Trophoblast cell (in vitro differentiated cells and primary cell): ENCODE measurements around the gene TOGARAM1.
"Not testable (repeated sequence)": the region's sequence is repeated elsewhere in the genome, so short reads cannot be mapped to it uniquely, and the experiment has no call there.

Experiments
- DNase-seq, 2 donors: peaks; one replicate each; pipeline ENCODE4 v3.0.0-alpha.2; 2016
- H2AFZ ChIP-seq: 2 replicates; pipeline ENCODE4 v1.6.1; 2013; ENCODE audit warnings: low read length, moderate library complexity, mild to moderate bottlenecking; ENCODE audit not compliant: insufficient read depth, poor library complexity
- H2AK5ac ChIP-seq: 2 replicates; pipeline ENCODE4 v1.6.1; 2013; ENCODE audit warnings: mild to moderate bottlenecking, low read length
- H2BK120ac ChIP-seq: 2 replicates; pipeline ENCODE4 v1.6.1; 2013; ENCODE audit warnings: low read length, mild to moderate bottlenecking, moderate library complexity; ENCODE audit not compliant: insufficient read depth, poor library complexity
- H2BK12ac ChIP-seq: 2 replicates; pipeline ENCODE4 v1.6.1; 2013; ENCODE audit warnings: mild to moderate bottlenecking, low read length, moderate library complexity
- H2BK5ac ChIP-seq: 2 replicates; pipeline ENCODE4 v1.6.1; 2013; ENCODE audit warnings: low read length, low read depth, moderate library complexity, mild to moderate bottlenecking; ENCODE audit not compliant: poor library complexity
- H3K14ac ChIP-seq: 2 replicates; pipeline ENCODE4 v1.6.1; 2013; ENCODE audit warnings: mild to moderate bottlenecking, low read length
- H3K18ac ChIP-seq: 2 replicates; pipeline ENCODE4 v1.6.1; 2013; ENCODE audit warnings: mild to moderate bottlenecking, low read length
- H3K23ac ChIP-seq: 2 replicates; pipeline ENCODE4 v1.6.1; 2013; ENCODE audit warnings: low read length
- H3K27ac ChIP-seq: 2 replicates; pipeline ENCODE4 v1.5.1; 2013; ENCODE audit warnings: low read depth, mild to moderate bottlenecking, inconsistent platforms, low read length, moderate library complexity
- H3K27me3 ChIP-seq: 2 replicates; pipeline ENCODE4 v1.6.1; 2013; ENCODE audit warnings: inconsistent platforms, mild to moderate bottlenecking, low read length, moderate library complexity; ENCODE audit not compliant: insufficient read depth
- H3K36me3 ChIP-seq, 2 experiments: 1 replicate in 1 of 2; 2 replicates in 1 of 2; pipeline ENCODE4 v1.6.1; 2013; ENCODE audit warnings: low read length in 2 of 2, mild to moderate bottlenecking in 2 of 2, moderate library complexity in 1 of 2; ENCODE audit not compliant: insufficient read depth in 2 of 2, control insufficient read depth in 1 of 2
- H3K4ac ChIP-seq: 2 replicates; pipeline ENCODE4 v1.6.1; 2013; ENCODE audit warnings: low read depth, mild to moderate bottlenecking, low read length, moderate library complexity
- H3K4me1 ChIP-seq, 2 experiments: 1 replicate in 1 of 2; 2 replicates in 1 of 2; pipeline ENCODE4 v1.6.1; 2013; ENCODE audit warnings: low read length in 2 of 2, mild to moderate bottlenecking in 2 of 2, moderate library complexity in 1 of 2; ENCODE audit not compliant: insufficient read depth in 2 of 2, control insufficient read depth in 1 of 2
- H3K4me2 ChIP-seq: 2 replicates; pipeline ENCODE4 v1.6.1; 2013; ENCODE audit warnings: inconsistent platforms, mild to moderate bottlenecking, low read length, moderate library complexity
- H3K4me3 ChIP-seq: 2 replicates; pipeline ENCODE4 v1.5.1; 2013; ENCODE audit warnings: mild to moderate bottlenecking, low read depth, low read length, inconsistent platforms
- H3K79me1 ChIP-seq: one replicate; pipeline ENCODE4 v1.6.1; 2013; ENCODE audit warnings: low read length
- H3K79me2 ChIP-seq: 2 replicates; pipeline ENCODE4 v1.6.1; 2013; ENCODE audit warnings: low read length, mild to moderate bottlenecking; ENCODE audit not compliant: control insufficient read depth, insufficient read depth, poor library complexity
- H3K9ac ChIP-seq: 2 replicates; pipeline ENCODE4 v1.6.1; 2013; ENCODE audit warnings: mild to moderate bottlenecking, low read length
- H3K9me3 ChIP-seq: 2 replicates; pipeline ENCODE4 v1.6.1; 2013; ENCODE audit warnings: low read depth, mild to moderate bottlenecking, control low read depth, inconsistent platforms, low read length; ENCODE audit not compliant: insufficient read depth
- H4K12ac ChIP-seq: 2 replicates; pipeline ENCODE4 v1.6.1; 2013; ENCODE audit warnings: low read depth, mild to moderate bottlenecking, low read length, moderate library complexity
- H4K8ac ChIP-seq: 2 replicates; pipeline ENCODE4 v1.6.1; 2013; ENCODE audit warnings: low read depth, mild to moderate bottlenecking, low read length, moderate library complexity
- H4K91ac ChIP-seq: one replicate; pipeline ENCODE4 v1.6.1; 2013; ENCODE audit warnings: low read depth, mild to moderate bottlenecking, low read length, moderate library complexity
- WGBS: extraction: QIAGEN DNeasy Blood & Tissue Kit; methylation state at CpG from one replicate; pipeline ENCODE4 v1.1.7; 2013; ENCODE audit warnings: missing lambda C conversion rate; ENCODE audit not compliant: insufficient read length, insufficient coverage; ENCODE audit errors: extremely low coverage; 5-methylcytosine and 5-hydroxymethylcytosine counted together

The TOGARAM1 gene

GRCh38 chr14:45081096-45081495 is 119.1 kb downstream of the TOGARAM1 start:
- not testable (repeated sequence) for H3K4me2 ChIP-seq, H3K36me3 ChIP-seq, H3K79me2 ChIP-seq, H4K12ac ChIP-seq, H2BK12ac ChIP-seq, H3K4me3 ChIP-seq, H2BK5ac ChIP-seq, H3K18ac ChIP-seq, H2AFZ ChIP-seq, DNase-seq, H3K14ac ChIP-seq, H4K91ac ChIP-seq, H3K4ac ChIP-seq, H3K79me1 ChIP-seq, H3K23ac ChIP-seq, H3K9ac ChIP-seq, H3K27me3 ChIP-seq, H3K27ac ChIP-seq, H2AK5ac ChIP-seq, H3K9me3 ChIP-seq, H2BK120ac ChIP-seq, H3K4me1 ChIP-seq
- H4K8ac ChIP-seq = peak overlapping the region; percentile 47
- WGBS = no CpG with 5 or more reads among the region's 3 CpGs

GRCh38 chr14:45082420-45082819 is 120.4 kb downstream of the TOGARAM1 start:
- H3K18ac ChIP-seq = no peak overlapping the region
- no peaks in the 10 kb centered on the region for H3K9me3 ChIP-seq
- no peak overlapping the region for H2AK5ac ChIP-seq
- peaks cover 6% of the 10 kb centered on the region for H3K79me1 ChIP-seq
- H3K4me2 ChIP-seq = no peak overlapping the region
- no peak overlapping the region for H4K8ac ChIP-seq
- H2BK5ac ChIP-seq = no peak overlapping the region
- H2BK12ac ChIP-seq = no peak overlapping the region
- H3K27me3 ChIP-seq = no peaks in the 10 kb centered on the region
- no peak for DNase-seq
- H3K79me2 ChIP-seq = peaks cover 9% of the 10 kb centered on the region
- H4K91ac ChIP-seq = no peak overlapping the region
- H3K4me3 ChIP-seq = no peak overlapping the region
- no CpG with 5 or more reads among the region's 2 CpGs for WGBS
- no peak overlapping the region for H3K14ac ChIP-seq
- no peak overlapping the region for H3K27ac ChIP-seq
- H2BK120ac ChIP-seq = no peak overlapping the region
- no peak overlapping the region for H3K4ac ChIP-seq
- no peak overlapping the region for H3K9ac ChIP-seq
- H3K4me1 ChIP-seq = peaks cover 0 to 3% of the 10 kb centered on the region in 2 experiments
- H4K12ac ChIP-seq = no peak overlapping the region
- H3K36me3 ChIP-seq = no peaks in the 10 kb centered on the region
- H2AFZ ChIP-seq = no peak overlapping the region
- H3K23ac ChIP-seq = no peak overlapping the region

GRCh38 chr14:45083617-45083975 is 121.6 kb downstream of the TOGARAM1 start:
- H3K23ac ChIP-seq = no peak overlapping the region
- no peak overlapping the region for H4K12ac ChIP-seq
- H2BK12ac ChIP-seq = no peak overlapping the region
- H2AFZ ChIP-seq = peak overlapping the region; percentile 82
- H3K4ac ChIP-seq = no peak overlapping the region
- H3K27me3 ChIP-seq = no peaks in the 10 kb centered on the region
- H4K91ac ChIP-seq = no peak overlapping the region
- no peak overlapping the region for H3K18ac ChIP-seq
- H3K27ac ChIP-seq = no peak overlapping the region
- no peaks in the 10 kb centered on the region for H3K9me3 ChIP-seq
- no peak overlapping the region for H3K4me3 ChIP-seq
- no peak overlapping the region for H4K8ac ChIP-seq
- peaks cover 9% of the 10 kb centered on the region for H3K79me2 ChIP-seq
- peaks cover 0 to 3% of the 10 kb centered on the region in 2 experiments for H3K4me1 ChIP-seq
- no peak overlapping the region for H3K14ac ChIP-seq
- H3K79me1 ChIP-seq = peaks cover 6% of the 10 kb centered on the region
- H2AK5ac ChIP-seq = no peak overlapping the region
- no peak overlapping the region for H2BK5ac ChIP-seq
- H2BK120ac ChIP-seq = no peak overlapping the region
- no CpG with 5 or more reads among the region's 10 CpGs for WGBS
- H3K4me2 ChIP-seq = peak overlapping the region; percentile 77
- H3K9ac ChIP-seq = peak overlapping the region; percentile 65
- peak in 1 of 2 donors; percentile 6 for DNase-seq
- no peaks in the 10 kb centered on the region for H3K36me3 ChIP-seq

DNA sequence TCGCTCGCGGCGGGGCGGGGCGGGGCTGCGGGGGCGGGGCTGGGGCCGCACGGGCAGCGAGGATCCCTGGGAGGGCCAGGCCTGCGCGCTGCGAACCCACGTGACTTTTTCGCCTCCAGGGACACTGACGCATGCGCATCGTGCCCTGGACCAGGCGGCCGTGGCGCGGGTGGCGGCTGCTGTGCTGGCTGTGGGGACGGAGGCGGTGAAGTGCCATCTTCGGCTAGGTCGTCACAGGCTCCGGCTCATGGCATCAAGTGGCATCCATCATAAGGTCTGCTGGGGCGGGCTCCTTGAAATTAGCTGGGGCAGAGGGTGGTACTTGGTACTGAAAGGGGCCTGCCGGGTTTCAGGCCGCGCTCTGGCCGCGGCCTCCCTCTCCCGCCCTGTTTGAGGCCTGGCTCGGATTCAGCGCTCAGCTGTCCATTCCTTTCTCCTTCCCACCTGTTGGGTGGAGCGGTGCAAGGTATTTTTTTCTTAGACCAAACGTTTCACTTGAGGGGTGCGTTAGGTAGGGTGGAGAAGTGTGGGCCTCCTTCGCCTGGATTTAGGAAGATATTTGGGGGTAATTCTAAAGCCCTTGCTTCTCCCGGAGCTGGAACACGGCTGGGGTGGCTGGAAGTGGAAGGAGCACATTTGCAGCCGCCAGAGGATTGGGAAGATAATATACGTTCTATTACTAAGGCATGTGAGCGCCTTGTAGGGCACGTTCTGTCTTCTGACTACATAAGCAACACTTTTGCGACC is 122.2 kb downstream of the TOGARAM1 start, which contains the start of gene PRPF39:
Gene PRPF39 (plus strand): TSS at position 141 of the 747 bp plus-strand sequence. CDS start 11,124 bp downstream, outside the sequence.
- peaks cover 9% of the 10 kb centered on the region for H3K79me2 ChIP-seq
- peak within 1 kb of the TSS; percentile 67 for H3K4ac ChIP-seq
- H3K23ac ChIP-seq = no peak within 1 kb of the TSS
- peak; percentile 95 to 99 for DNase-seq
- H2BK5ac ChIP-seq = peak within 1 kb of the TSS; percentile 86
- peak within 1 kb of the TSS; percentile 82 for H2AFZ ChIP-seq
- H4K8ac ChIP-seq = peak within 1 kb of the TSS; percentile 94
- peak within 1 kb of the TSS; percentile 71 for H4K91ac ChIP-seq
- peaks cover 0 to 3% of the 10 kb centered on the region in 2 experiments for H3K4me1 ChIP-seq
- peaks cover 6% of the 10 kb centered on the region for H3K79me1 ChIP-seq
- peak within 1 kb of the TSS; percentile 77 for H3K4me2 ChIP-seq
- H2BK120ac ChIP-seq = no peak within 1 kb of the TSS
- H3K18ac ChIP-seq = peak within 1 kb of the TSS; percentile 63
- H2AK5ac ChIP-seq = peak within 1 kb of the TSS; percentile 35
- peak within 1 kb of the TSS; percentile 63 for H3K14ac ChIP-seq
- no peaks in the 10 kb centered on the region for H3K9me3 ChIP-seq
- H3K36me3 ChIP-seq = no peaks in the 10 kb centered on the region
- peak within 1 kb of the TSS; percentile 94 for H3K4me3 ChIP-seq
- H3K9ac ChIP-seq = peak within 1 kb of the TSS; percentile 96
- no peak within 1 kb of the TSS for H2BK12ac ChIP-seq
- H3K27ac ChIP-seq = peak within 1 kb of the TSS; percentile 82
- no peaks in the 10 kb centered on the region for H3K27me3 ChIP-seq
- peak within 1 kb of the TSS; percentile 63 for H4K12ac ChIP-seq
- WGBS = no CpG with 5 or more reads among the region's 49 CpGs
